Measurements from ENCODE around the gene ZNF783. TPM values are rescaled to one million over a fixed set of nuclear protein-coding genes. Genes with fewer than 3 reads are reported as not detected.

The ZNF783 gene
- polyA plus RNA-seq, 1 donor (not counting 4 experiments of a cell fraction or from before 2014, with no cell fraction given), result 4.2 TPM

DNA sequence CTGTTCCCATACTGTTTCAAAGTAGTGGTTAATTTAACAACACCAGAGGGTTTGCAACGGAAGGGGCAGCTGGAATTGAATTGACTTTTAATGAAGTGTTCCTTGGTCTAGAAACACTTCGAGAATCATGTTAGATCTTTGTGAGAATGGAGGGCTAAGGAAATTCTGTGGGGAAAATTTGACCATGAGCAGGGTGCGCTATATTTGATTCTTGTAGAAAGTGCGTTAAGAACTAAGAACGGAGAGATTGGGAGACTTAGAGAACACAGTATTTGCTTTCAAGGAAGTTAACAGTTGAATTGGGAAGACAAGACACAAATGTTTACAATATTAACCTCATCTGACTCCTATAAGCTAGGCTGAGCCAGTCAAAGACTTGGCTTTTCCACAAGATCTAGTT, 21.4 kb upstream of the ZNF783 start:
- no peaks in the 10 kb centered on the region for H3K36me3 ChIP-seq (ENCODE audit: control insufficient read depth in 2 of 2, extremely low read depth in 1 of 2, insufficient read depth in 2 of 2, low read length in 2 of 2)
- no peaks in the 10 kb centered on the region for H3K27me3 ChIP-seq (ENCODE audit: control insufficient read depth, extremely low read depth, insufficient read depth, low read length)
- no peak overlapping the region for H2AFZ ChIP-seq (ENCODE audit: control insufficient read depth, low read length)
- H3K4me1 ChIP-seq (ENCODE audit: control insufficient read depth, extremely low read depth, insufficient read depth, low read length), result peaks cover 14% of the 10 kb centered on the region
- no peaks in the 10 kb centered on the region for H3K9me1 ChIP-seq (ENCODE audit: control insufficient read depth, extremely low read depth, insufficient read depth, low read length)
- FAIRE-seq (no peak), DNase-seq (ENCODE audit: low read depth, low spot score) (no peak)
- H3K27ac ChIP-seq (ENCODE audit: control insufficient read depth, insufficient read depth, low read length), result peak overlapping the region; percentile 11
- no peaks in the 10 kb centered on the region for H3K9me3 ChIP-seq (ENCODE audit: control insufficient read depth, low read depth, low read length)
- no peaks in the 10 kb centered on the region for H4K20me1 ChIP-seq (ENCODE audit: control insufficient read depth, extremely low read depth, insufficient read depth, low read length)
- H3K4me2 ChIP-seq (ENCODE audit: control insufficient read depth, extremely low read depth, insufficient read depth, low read depth, low read length), result peak overlapping the region; percentile 66
- dilution Hi-C loops (cut with MboI; ENCODE audit: extremely low pct_ligation_motif_present, low sequenced_read_pairs), result no loop called here
- TF ChIP-seq EZH2 (IDR thresholded peaks at IDR 0.05; ENCODE audit: low read length) (no peak), CTCF (optimal IDR thresholded peaks at IDR 0.05 in 1 of 3, IDR thresholded peaks at IDR 0.05 in 1 of 3, conservative IDR thresholded peaks at IDR 0.05 in 1 of 3; ENCODE audit: extremely low read depth in 1 of 3, insufficient read depth in 2 of 3, low read length in 3 of 3) (no peak)
- peaks cover 42% of the 10 kb centered on the region for H3K79me2 ChIP-seq (ENCODE audit: control insufficient read depth, insufficient read depth, low read length)
- H3K4me3 ChIP-seq (ENCODE audit: control insufficient read depth in 2 of 3, extremely low read depth in 1 of 3, insufficient read depth in 2 of 3, low read depth in 1 of 3, low read length in 3 of 3), result peak overlapping the region; percentile 75 to 90 (median 87)
- H3K9ac ChIP-seq (ENCODE audit: control insufficient read depth, extremely low read depth, insufficient read depth, low read length), result peak overlapping the region; percentile 88

- no peaks in the 10 kb centered on the region for H3K36me3 ChIP-seq (ENCODE audit: control insufficient read depth in 2 of 2, extremely low read depth in 1 of 2, insufficient read depth in 2 of 2, low read length in 2 of 2)
- peaks cover 45% of the 10 kb centered on the region for H3K79me2 ChIP-seq (ENCODE audit: control insufficient read depth, insufficient read depth, low read length)
- no peaks in the 10 kb centered on the region for H3K27me3 ChIP-seq (ENCODE audit: control insufficient read depth, extremely low read depth, insufficient read depth, low read length)
- H3K4me3 ChIP-seq (ENCODE audit: control insufficient read depth in 2 of 3, extremely low read depth in 1 of 3, insufficient read depth in 2 of 3, low read depth in 1 of 3, low read length in 3 of 3), result no peak overlapping the region
- peaks cover 14% of the 10 kb centered on the region for H3K4me1 ChIP-seq (ENCODE audit: control insufficient read depth, extremely low read depth, insufficient read depth, low read length)
- FAIRE-seq (no peak), DNase-seq (ENCODE audit: low read depth, low spot score) (no peak)
- no peaks in the 10 kb centered on the region for H3K9me3 ChIP-seq (ENCODE audit: control insufficient read depth, low read depth, low read length)
- no peak overlapping the region for H3K27ac ChIP-seq (ENCODE audit: control insufficient read depth, insufficient read depth, low read length)
- H3K9ac ChIP-seq (ENCODE audit: control insufficient read depth, extremely low read depth, insufficient read depth, low read length), result no peak overlapping the region
- no peaks in the 10 kb centered on the region for H4K20me1 ChIP-seq (ENCODE audit: control insufficient read depth, extremely low read depth, insufficient read depth, low read length)
- no peak for TF ChIP-seq EZH2 (IDR thresholded peaks at IDR 0.05; ENCODE audit: low read length)
- no peak for TF ChIP-seq CTCF (optimal IDR thresholded peaks at IDR 0.05 in 1 of 3, IDR thresholded peaks at IDR 0.05 in 1 of 3, conservative IDR thresholded peaks at IDR 0.05 in 1 of 3; ENCODE audit: extremely low read depth in 1 of 3, insufficient read depth in 2 of 3, low read length in 3 of 3)
- no peaks in the 10 kb centered on the region for H3K9me1 ChIP-seq (ENCODE audit: control insufficient read depth, extremely low read depth, insufficient read depth, low read length)
- no peak overlapping the region for H3K4me2 ChIP-seq (ENCODE audit: control insufficient read depth, extremely low read depth, insufficient read depth, low read depth, low read length)
- H2AFZ ChIP-seq (ENCODE audit: control insufficient read depth, low read length), result no peak overlapping the region
- dilution Hi-C loops (cut with MboI; ENCODE audit: extremely low pct_ligation_motif_present, low sequenced_read_pairs), result no loop called here
These were observed 20.3 kb upstream of the ZNF783 start for GRCh38 chr7:149241696-149242095.
